ENCODE data around the gene ZNF267. TPM values are rescaled to one million over a fixed set of nuclear protein-coding genes. Genes with fewer than 3 reads are reported as not detected.
"Not testable (repeated sequence)": the region's sequence is repeated elsewhere in the genome, so short reads cannot be mapped to it uniquely, and the experiment has no call there.

Gene ZNF267
- total RNA-seq, 1 experiment from 2014 or later = 6.7 TPM

DNA sequence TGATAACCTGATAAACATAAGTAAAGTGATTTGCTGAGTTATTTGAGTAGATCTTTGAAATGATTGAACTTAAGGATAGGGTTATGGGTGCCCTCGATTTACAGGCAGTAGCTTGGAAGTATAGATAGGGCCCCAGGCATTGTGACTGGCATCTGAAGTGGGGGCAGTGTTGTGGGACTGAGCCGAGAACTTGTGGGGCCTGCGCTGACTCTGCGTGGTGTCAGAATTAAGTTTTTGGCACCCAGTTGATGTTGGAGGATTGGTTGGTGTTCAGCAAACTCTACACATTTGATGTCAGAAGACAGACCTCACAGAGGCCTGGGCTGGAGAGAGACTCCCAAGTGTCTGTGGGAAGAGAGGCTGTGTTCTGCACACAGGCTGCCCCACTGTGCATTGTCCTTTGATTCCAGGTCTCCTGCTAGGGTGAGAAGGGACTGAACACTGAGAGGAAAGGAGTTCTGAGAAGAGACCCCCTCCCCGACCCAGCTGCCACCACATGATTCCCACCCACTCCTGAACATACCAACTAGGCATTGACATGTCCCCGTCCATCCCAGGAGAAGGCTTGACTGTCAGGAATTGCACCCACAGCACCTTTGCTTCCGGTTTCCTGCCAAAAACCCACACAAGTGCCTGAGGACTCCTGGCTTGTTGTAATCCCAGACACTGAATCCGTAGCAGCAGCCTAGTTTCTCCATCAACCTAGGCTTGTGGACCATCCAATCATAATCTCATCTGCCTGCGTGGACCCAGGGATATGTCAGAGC, 4.5 kb downstream of the ZNF267 start:
- no peak for DNase-seq (ENCODE audit: low spot score)

DNA sequence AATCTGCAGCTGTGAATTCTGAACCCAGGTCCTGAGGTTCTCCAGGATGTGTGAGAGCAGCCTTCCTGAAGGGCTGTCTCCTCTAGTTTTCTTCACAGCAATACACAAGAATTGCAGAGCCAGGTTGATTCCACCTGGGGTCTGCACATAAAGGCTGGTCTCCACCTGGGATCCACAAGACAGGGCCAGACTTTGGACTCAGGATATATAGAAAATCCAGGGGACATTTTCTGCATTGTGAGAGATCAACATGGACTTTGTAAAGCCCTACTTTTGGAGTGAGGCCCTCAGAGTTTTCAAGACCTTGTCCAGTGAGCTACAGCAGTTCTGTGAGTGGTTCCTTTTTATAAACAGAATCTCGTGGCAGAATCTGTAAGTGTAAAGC, 6.3 kb downstream of the ZNF267 start:
- DNase-seq (ENCODE audit: low spot score) = no peak

DNA sequence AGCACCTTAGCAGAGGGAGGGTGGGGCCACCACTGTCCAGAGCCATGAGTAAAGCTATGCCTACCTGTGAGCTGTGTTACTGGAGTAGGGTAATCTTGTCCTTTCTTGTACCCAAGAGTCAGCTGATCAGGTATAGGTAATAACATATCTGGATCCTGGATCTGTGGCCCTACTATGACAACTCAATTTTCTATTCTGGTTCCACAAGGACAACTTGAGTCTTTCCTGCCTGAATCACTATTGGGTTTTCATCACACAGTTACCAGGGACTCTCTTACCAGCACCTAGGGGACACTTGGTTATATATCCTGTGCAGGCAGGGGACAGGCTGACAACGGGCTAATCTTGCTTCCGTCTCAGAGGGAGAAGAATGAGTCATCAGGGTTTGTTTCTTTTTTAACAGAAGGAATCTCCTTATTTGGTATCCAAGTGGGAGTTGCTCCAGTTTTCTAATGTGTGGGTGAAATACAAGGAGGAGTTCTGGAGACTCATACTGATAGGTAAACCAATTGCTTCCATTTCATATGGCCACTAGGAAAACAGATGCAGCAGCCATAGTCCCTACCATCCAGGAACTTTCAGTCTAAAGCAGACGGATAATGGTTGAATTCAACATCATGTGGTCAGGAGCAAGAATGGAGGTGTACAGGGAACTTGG, 6.8 kb downstream of the ZNF267 start:
- peak; percentile 38 for DNase-seq (ENCODE audit: low spot score)

DNA sequence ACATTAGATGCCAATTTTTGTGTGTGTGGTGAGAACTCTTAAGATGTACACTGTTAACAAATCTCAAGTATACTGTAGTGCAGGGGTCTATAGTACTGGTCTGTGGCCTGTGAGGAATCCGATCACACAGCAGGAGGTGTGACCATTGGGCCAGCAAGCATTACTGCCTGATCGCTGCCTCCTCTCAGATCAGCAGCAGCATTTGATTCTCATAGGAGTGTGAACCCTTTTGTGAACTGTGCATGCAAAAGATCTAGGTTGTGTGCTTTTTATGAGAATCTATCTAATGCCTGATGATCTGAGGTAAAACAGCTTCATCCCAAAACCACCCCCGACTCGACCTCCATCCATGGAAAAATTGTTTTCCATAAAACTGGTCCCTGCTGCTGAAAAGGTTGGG, 12.6 kb downstream of the ZNF267 start:
- no peak for DNase-seq (ENCODE audit: low spot score)

DNA sequence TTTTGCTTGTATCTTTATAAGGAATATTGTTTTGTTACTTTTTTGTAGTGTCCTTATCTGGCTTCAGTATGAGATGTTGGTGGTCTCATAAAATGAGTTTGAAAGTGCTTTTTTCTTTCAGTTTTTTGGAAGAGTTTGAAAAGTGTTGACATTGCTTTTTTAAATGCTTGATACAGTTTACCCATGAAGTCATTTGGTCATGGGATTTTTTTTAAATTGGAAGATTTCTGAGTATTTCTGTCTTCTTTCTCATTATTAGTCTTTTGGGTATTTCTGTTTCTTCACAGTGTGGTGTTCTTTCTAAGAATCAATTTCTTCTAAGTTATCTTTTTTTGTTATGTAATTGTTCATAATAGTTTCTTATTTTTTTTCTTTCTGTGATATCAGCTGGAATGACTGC, 15.1 kb downstream of the ZNF267 start:
- DNase-seq (ENCODE audit: low spot score) = no peak

DNA sequence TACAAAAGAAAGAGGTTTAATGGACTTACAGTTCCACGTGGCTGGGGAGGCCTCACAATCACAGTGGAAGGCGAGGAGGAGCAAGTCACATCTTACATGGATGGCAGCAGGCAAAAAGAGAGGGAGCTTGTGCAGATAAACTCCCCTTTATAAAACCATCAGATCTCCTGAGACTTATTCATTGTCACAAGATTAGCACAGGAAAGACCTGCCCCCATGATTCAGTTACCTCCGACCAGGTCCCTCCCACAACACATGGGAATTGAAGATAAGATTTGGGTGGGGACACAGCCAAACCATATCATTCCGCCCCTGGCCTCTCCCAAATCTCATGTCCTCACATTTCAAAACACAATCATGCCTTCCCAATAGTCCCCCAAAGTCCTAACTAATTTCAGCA, 18.5 kb downstream of the ZNF267 start:
- not testable (repeated sequence) for DNase-seq (ENCODE audit: low spot score)

DNA sequence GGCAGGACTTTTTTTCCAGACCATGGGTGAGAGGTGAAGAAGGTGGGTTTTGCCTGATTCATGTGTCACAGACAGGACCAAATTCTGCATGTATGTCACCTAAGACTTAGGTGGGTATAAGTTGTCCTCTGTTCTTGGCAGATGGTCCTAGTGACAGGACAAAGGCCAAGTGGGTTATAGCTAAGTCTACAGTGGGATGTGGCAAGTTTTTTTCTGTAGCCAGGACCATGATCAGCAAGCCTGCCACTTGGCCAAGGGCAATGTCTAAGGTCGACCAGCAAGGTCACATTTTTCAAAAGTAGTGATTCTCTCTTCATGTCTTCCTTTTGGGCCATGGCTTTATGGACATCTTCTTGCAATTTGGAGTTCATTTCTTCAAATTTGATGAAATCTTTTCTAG, 20.2 kb downstream of the ZNF267 start:
- DNase-seq (ENCODE audit: low spot score) = no peak

DNA sequence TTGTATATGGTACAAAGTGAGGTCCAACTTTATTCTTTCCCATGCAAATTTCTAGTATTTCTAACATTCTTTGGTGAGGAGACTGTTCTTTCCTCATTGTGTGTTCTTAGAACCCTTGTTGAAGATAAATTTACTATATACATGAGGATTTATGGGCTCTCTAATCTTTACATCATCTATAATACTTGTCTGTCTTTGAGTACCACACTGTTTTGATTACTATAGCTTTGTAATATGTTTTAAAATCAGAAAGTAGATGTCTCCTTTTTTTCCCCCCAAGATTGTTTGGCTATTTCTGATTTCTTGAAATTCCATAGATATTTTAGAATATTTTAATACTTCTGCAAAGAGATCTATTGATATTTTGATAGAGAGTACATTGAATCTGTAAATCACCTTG, 23.7 kb downstream of the ZNF267 start:
- no peak for DNase-seq (ENCODE audit: low spot score)

DNA sequence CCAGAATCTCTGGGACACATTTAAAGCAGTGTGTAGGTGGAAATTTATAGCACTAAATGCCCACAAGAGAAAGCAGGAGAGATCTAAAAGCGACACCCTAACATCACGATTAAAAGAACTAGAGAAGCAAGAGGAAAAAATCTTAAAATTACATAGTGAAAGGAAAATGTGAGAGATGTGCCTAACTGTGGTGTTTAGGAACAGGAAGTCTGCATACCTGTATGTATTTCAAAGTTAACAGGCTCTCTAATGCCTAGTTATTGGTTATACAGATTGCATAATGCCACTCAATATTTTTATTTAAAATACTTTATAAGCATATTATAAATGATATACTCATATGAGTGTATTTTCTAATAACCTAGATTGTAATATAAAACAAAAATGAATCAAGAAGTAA, 25.9 kb downstream of the ZNF267 start:
- no peak for DNase-seq (ENCODE audit: low spot score)

DNA sequence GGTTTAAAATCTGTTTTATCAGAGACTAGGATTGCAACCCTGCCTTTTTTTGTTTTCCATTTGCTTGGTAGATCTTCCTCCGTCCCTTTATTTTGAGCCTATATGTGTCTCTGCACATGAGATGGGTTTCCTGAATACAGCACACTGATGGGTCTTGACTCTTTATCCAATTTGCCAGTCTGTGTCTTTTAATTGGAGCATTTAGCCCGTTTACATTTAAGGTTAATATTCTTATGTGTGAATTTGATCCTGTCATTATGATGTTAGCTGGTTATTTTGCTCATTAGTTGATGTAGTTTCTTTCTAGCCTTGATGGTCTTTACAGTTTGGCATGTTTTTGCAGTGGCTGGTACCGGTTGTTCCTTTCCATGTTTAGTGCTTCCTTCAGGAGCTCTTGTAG, 31.0 kb downstream of the ZNF267 start:
- DNase-seq (ENCODE audit: low spot score) = not testable (repeated sequence)

DNA sequence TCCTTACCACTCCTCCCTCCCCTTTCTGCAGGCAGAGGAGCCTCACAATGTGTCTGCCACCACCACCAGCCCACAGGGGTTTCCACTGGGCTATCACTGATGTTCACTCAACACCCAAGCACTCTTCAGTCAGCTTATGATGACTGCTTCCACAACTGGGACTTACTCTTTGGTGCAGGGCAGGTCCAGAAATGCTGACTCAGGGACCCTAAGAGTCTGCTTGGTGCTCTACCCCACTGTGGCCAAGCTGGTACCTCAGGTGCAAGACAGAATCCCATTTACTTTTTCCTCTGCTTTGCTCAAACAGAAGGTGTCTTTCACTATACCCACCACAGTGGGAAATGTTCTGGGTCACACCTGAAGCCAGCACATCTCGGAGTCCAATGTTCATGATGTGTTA, 40.1 kb downstream of the ZNF267 start:
- no peak for DNase-seq (ENCODE audit: low spot score)

DNA sequence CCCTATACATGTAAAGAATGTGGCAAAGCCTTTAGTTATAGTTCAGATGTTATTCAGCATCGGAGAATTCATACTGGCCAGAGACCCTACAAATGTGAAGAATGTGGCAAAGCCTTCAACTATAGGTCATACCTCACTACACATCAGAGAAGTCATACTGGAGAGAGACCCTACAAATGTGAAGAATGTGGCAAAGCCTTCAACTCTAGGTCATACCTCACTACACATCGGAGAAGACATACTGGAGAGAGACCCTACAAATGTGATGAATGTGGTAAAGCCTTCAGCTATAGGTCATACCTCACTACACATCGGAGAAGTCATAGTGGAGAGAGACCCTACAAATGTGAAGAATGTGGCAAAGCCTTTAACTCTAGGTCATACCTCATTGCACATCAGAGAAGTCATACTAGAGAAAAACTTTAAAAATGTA, 42.5 kb downstream of the ZNF267 start:
- DNase-seq (ENCODE audit: low spot score) = no peak

DNA sequence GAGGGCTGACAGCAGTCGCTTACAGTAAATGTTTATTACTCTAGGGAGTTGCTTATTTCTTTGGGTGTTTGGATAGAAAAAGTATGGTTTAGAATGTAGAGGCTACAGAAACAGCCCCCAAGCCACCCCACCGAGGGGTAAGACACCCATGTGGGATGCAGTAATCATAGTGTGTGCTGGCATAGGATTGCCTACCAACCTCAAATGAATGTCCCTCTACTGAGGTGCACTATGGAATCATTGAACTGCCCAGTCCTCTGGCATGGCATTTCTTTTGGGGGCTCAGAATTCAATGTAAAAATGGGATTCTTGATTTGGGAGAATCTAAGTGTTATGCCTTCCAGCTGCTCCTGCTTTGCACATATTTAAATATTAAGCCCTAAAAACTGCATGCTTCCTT, 46.8 kb downstream of the ZNF267 start:
- no peak for DNase-seq (ENCODE audit: low spot score)

DNA sequence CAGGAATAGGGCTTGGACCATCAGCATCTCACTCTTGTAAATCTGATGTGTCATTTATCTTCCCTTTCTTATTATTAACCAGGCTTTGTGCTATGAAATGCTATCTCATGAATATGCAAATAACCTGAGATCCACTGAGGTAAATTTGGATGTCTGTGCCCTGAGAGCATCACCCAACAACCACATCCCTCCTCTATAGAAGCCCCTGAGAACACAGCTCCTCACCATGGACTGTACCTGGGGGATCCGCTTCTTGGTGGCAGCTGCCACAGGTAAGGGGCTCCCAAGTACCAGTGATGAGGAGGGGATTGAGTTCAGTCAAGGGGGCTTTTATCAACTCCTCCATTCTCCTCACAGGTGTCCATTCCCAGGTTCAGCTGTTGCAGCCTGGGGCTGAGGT, 78.2 kb downstream of the ZNF267 start:
- not testable (repeated sequence) for DNase-seq (ENCODE audit: low spot score)

DNA sequence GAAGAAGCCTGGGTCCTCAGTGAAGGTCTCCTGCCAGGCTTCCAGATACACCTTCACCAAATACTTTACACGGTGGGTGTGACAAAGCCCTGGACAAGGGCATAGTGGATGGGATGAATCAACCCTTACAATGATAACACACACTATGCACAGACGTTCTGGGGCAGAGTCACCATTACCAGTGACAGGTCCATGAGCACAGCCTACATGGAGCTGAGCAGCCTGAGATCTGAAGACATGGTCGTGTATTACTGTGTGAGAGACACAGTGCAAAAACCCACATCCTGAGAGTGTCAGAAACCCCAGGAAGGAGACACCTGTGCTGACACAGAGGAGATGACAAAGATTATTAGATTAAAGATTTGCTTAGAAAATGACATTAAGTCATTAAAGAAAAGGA, 78.6 kb downstream of the ZNF267 start:
- not testable (repeated sequence) for DNase-seq (ENCODE audit: low spot score)

DNA sequence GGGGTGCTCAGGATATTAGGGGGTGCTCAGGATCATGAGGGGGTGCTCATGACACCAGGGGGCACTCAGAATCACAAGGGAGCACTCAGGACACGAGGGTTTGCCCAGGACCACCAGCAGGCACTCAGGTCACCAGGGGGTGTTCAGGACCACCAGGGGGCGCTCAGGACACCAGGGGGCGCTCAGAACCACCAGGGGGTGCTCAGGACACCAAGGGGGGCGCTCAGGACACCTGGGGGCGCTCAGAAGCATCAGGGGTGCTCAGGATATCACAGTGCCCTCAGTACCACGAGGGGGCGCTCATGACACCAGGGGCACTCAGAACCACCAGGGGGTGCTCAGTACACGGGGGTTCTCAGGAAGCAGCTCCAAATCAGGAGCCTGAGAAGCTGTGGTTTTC, 82.6 kb downstream of the ZNF267 start:
- not testable (repeated sequence) for DNase-seq (ENCODE audit: low spot score)

DNA sequence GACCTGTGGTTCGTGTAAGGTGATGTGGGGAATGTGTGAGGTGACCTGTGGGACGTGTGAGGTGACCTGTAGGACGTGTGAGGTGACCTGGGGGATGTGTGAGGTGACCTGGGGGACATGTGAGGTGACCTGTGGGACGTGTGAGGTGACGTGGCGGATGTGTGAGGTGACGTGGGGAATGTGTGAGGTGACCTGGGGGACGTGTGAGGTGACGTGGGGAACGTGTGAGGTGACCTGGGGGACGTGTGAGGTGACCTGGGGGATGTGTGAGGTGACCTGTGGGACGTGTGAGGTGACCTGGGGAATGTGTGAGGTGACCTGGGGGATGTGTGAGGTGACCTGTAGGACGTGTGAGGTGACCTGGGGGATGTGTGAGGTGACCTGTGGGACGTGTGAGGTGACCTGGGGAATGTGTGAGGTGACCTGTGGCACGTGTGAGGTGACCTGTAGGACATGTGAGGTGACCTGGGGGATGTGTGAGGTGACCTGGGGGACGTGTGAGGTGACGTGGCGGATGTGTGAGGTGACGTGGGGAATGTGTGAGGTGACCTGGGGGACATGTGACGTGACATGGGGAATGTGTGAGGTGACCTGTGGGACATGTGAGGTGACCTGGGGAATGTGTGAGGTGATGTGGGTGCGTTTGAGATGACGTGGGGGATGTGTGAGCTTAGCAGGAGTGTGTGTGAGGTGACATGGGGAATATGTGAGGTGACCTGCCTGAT, 86.7 kb downstream of the ZNF267 start:
- DNase-seq (ENCODE audit: low spot score) = not testable (repeated sequence)

Small RNAs within 50 kb of the gene (small RNA-seq; reads per million reads assigned to genes)
- gene AC034105.2 (not detected), gene AC034105.4 (not detected)

Data from HT-29 (cell line).